ENCODE data around the gene CDK6.
A peak's percentile ranks its signal among the peaks of the same experiment; 100 is the strongest.
"Not testable (repeated sequence)": the region's sequence is repeated elsewhere in the genome, so short reads cannot be mapped to it uniquely, and the experiment has no call there.

Gene CDK6

GRCh38 chr7:92836489-92836999, at the start of gene CDK6:
Gene CDK6, minus strand, starts transcription at chr7:92836573. Its CDS starts 3,250 bp downstream, at chr7:92833323.
- Histone ChIP-seq H3K27ac (peak within 1 kb of the TSS; percentile 85), H3K27me3 (replicated peaks) (no peaks in the 10 kb centered on the region), H3K36me3 (replicated peaks) (peaks cover 11% of the 10 kb centered on the region), H3K4me3 (ENCODE audit: low read depth, low read length) (peak within 1 kb of the TSS; percentile 92)
- in situ Hi-C loops (cut with HindIII; ENCODE audit: low pct_ligation_motif_present, low sequenced_read_pairs) = no loop called here
- DNase-seq = peak; percentile 66
- no peak for TF ChIP-seq CTCF (IDR thresholded peaks at IDR 0.05; ENCODE audit: low read depth, low read length, missing control alignments)

DNA sequence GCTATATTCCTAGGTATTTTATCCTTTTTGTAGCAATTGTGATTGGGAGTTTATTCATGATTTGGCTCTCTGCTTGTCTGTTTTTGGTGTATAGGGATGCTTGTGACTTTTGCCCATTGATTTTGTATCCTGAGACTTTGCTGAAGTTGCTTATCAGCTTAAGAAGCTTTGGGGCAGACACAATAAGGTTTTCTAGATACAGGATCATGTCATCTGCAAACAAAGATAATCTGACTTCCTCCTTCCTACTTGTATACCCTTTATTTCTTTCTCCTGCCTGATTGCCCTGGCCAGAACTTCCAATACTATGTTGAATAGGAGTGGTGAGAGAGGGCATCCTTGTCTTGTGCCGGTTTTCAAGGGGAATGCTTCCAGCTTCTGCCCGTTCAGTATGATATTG, 49.7 kb upstream of the CDK6 start:
- H3K36me3 ChIP-seq (replicated peaks); H3K27ac ChIP-seq; DNase-seq; H3K27me3 ChIP-seq (replicated peaks); in situ Hi-C loops (cut with HindIII; ENCODE audit: low pct_ligation_motif_present, low sequenced_read_pairs); H3K4me3 ChIP-seq (ENCODE audit: low read depth, low read length): not testable (repeated sequence)

DNA sequence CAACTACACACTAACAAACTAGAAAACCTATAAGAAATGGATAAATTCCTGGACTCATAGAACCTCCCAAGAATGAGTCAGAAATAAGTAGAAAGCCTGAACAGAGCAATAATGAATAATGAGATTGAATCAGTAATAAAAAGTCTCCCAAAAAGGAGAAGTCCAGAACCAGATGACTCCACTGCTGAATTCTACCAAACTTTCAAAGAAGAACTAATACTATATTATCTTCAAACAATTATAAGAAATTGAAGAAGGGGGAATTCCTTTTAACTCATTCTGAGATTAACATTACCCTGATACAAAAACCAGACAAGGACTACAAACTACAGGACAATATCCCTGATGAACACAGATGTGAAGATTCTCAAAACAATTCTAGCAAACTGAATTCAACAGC, 47.8 kb upstream of the CDK6 start:
- Histone ChIP-seq H3K27me3 (replicated peaks) (no peaks in the 10 kb centered on the region), H3K4me3 (ENCODE audit: low read depth, low read length) (no peak overlapping the region), H3K27ac (no peak overlapping the region), H3K36me3 (replicated peaks) (no peaks in the 10 kb centered on the region)
- DNase-seq = no peak
- no peak for TF ChIP-seq CTCF (IDR thresholded peaks at IDR 0.05; ENCODE audit: low read depth, low read length, missing control alignments)
- in situ Hi-C loops (cut with HindIII; ENCODE audit: low pct_ligation_motif_present, low sequenced_read_pairs) = no loop called here

- no peak overlapping the region for H3K27ac ChIP-seq
- in situ Hi-C loops (cut with HindIII; ENCODE audit: low pct_ligation_motif_present, low sequenced_read_pairs) = no loop called here
- H3K36me3 ChIP-seq (replicated peaks) = no peaks in the 10 kb centered on the region
- DNase-seq = no peak
- no peak for TF ChIP-seq CTCF (IDR thresholded peaks at IDR 0.05; ENCODE audit: low read depth, low read length, missing control alignments)
- no peaks in the 10 kb centered on the region for H3K27me3 ChIP-seq (replicated peaks)
- no peak overlapping the region for H3K4me3 ChIP-seq (ENCODE audit: low read depth, low read length)
Observed at GRCh38 chr7:92882760-92883159, 46.4 kb upstream of the CDK6 start.

- in situ Hi-C loops (cut with HindIII; ENCODE audit: low pct_ligation_motif_present, low sequenced_read_pairs) = no loop called here
- Histone ChIP-seq H3K27ac (no peak overlapping the region), H3K27me3 (replicated peaks) (no peaks in the 10 kb centered on the region), H3K36me3 (replicated peaks) (no peaks in the 10 kb centered on the region), H3K4me3 (ENCODE audit: low read depth, low read length) (no peak overlapping the region)
- no peak for TF ChIP-seq CTCF (IDR thresholded peaks at IDR 0.05; ENCODE audit: low read depth, low read length, missing control alignments)
- DNase-seq = no peak
Observed at GRCh38 chr7:92881091-92881485, 44.7 kb upstream of the CDK6 start.

GRCh38 chr7:92880212-92881090, 44.1 kb upstream of the CDK6 start:
- peak; percentile 41 for TF ChIP-seq CTCF (IDR thresholded peaks at IDR 0.05; ENCODE audit: low read depth, low read length, missing control alignments)

More at GRCh38 chr7:92880212-92881090, 44.1 kb upstream of the CDK6 start:
- Histone ChIP-seq H3K27ac (no peak overlapping the region), H3K27me3 (replicated peaks) (no peaks in the 10 kb centered on the region), H3K36me3 (replicated peaks) (no peaks in the 10 kb centered on the region), H3K4me3 (ENCODE audit: low read depth, low read length) (no peak overlapping the region)
- DNase-seq = no peak
- in situ Hi-C loops (cut with HindIII; ENCODE audit: low pct_ligation_motif_present, low sequenced_read_pairs) = no loop called here
